NCI-H82 treated with DMSO at 0.1 percent for 48 hours (cell line): Measurements from ENCODE around the gene GAB4.
"Not testable (repeated sequence)": the region's sequence is repeated elsewhere in the genome, so short reads cannot be mapped to it uniquely, and the experiment has no call there.

Experiments
- DNase-seq: peaks from one replicate; lab custom pipeline; 2025; ENCODE audit not compliant: unreplicated experiment; lab: John Stamatoyannopoulos, UW

The GAB4 gene

DNA sequence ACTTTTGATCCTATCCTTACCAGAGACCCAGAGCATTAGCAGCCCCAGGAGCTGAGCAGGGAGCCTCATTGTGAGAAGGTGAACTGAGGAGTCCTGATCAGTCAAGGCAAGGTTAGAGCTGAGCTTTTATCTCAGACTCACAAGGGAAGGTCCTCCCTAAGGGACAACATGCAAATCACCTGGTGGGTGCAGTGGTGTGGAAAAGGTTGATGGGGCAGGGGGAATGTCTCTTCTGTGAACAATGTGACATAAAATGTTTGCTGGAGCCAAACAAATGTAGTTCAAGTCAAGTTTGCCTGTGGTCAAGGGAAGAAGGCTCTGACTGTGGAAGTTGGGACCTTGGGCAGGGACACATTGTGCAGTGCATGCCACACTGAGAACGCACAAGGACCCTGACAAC is 93.1 kb downstream of the GAB4 start:
- DNase-seq, result not testable (repeated sequence)

DNA sequence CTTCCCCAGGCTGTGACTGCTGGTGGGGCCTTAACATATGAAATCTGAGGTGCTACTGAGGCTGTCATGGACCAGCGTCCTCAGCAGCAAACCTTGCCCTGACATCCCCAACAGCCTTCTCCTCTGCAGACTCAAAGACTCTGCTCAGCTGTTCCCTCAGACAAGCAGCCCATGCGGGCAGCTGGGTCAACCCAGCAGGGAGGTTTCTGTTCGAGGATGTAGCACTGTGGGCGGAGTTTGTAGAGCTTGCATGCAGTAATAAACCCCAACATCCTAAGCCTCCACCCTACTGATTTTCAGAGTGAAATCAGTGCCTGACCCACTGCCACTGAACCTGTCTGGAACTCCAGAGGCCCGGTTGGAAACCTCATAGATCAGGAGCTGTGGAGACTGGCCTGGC is 94.0 kb downstream of the GAB4 start:
- DNase-seq, result no peak

DNA sequence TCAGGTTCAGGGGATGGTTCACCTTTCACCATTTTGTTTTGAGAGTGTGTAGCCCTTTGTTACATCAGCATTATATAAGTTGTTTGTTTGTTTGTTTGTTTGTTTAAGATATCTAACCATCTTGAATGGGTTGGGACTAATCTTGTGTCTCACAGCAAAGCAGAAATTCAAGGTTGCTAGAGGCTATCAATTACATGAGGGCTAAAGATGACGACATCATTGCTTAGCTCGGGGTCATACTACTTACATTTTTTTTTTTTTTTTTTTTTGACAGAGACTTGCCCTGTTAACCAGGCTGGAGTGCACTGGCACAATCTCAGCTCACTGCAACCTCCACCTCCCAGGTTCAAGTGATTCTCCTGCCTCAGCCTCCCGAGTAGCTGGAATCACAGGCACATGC is 95.7 kb downstream of the GAB4 start:
- DNase-seq, result no peak
